ENCODE results near the gene ZNF646.
"Not testable (repeated sequence)": the region's sequence is repeated elsewhere in the genome, so short reads cannot be mapped to it uniquely, and the experiment has no call there.

The ZNF646 gene

GRCh38 chr16:31094088-31094423 is 19.8 kb downstream of the ZNF646 start:
- in situ Hi-C loops (cut with MboI; ENCODE audit: low pct_unique_long_range_greater_than_20kb, low sequenced_read_pairs, unreplicated experiment), result no loop called here
- TF ChIP-seq CTCF (IDR thresholded peaks at IDR 0.05; ENCODE audit: extremely low read depth, insufficient read depth, missing control alignments), result no peak
- no peak for DNase-seq (ENCODE audit: low spot score)

GRCh38 chr16:31094424-31095120 is 20.4 kb downstream of the ZNF646 start, which contains the start of gene VKORC1:
VKORC1 (minus strand) TSS chr16:31094797; CDS start chr16:31094729, 68 bp downstream.
- peak; percentile 92 for DNase-seq (ENCODE audit: low spot score)
- no peak for TF ChIP-seq CTCF (IDR thresholded peaks at IDR 0.05; ENCODE audit: extremely low read depth, insufficient read depth, missing control alignments)
- in situ Hi-C loops (cut with MboI; ENCODE audit: low pct_unique_long_range_greater_than_20kb, low sequenced_read_pairs, unreplicated experiment), result no loop called here

DNA sequence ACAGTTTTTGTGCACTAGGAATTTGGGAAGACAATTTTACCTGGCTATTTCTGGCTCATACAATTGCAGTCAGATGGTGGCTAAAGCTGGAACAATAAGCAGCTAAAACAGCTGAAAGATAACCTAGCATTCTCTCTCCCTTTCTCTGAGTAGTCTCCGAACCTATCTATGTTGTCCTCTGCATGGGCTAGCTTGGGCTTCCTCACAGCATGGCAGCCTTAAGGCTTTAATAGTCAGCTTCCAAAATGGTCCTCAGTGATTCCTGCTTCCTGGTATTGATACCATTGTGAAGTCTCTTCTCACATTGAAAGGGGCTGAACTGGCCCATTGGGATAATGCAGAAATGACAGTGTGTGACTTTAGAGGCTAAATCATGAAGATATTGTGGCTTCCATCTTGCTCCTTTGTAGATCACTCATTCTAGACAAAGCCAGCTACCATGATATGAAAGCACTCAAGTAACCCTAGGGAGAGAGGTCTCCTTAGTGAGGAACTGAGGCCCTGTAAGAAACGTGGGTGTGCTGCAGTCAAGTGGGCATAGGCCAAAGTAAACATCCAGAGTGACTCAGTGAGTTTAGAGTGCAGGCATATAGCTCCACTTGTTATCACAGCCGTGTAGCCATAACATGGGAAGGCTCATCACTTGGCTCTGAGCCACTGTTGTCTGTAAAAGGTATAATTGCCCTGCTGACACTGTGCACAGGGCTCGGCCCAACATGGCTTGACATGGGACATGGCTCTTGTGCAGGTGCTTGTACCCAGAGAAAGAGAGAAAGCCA is 25.8 kb downstream of the ZNF646 start:
- DNase-seq (ENCODE audit: low spot score), result no peak
- in situ Hi-C loops (cut with MboI; ENCODE audit: low pct_unique_long_range_greater_than_20kb, low sequenced_read_pairs, unreplicated experiment), result no loop called here
- no peak for TF ChIP-seq CTCF (IDR thresholded peaks at IDR 0.05; ENCODE audit: extremely low read depth, insufficient read depth, missing control alignments)

GRCh38 chr16:31100876-31101641 is 26.8 kb downstream of the ZNF646 start:
- DNase-seq (ENCODE audit: low spot score); in situ Hi-C loops (cut with MboI; ENCODE audit: low pct_unique_long_range_greater_than_20kb, low sequenced_read_pairs, unreplicated experiment): not testable (repeated sequence)

DNA sequence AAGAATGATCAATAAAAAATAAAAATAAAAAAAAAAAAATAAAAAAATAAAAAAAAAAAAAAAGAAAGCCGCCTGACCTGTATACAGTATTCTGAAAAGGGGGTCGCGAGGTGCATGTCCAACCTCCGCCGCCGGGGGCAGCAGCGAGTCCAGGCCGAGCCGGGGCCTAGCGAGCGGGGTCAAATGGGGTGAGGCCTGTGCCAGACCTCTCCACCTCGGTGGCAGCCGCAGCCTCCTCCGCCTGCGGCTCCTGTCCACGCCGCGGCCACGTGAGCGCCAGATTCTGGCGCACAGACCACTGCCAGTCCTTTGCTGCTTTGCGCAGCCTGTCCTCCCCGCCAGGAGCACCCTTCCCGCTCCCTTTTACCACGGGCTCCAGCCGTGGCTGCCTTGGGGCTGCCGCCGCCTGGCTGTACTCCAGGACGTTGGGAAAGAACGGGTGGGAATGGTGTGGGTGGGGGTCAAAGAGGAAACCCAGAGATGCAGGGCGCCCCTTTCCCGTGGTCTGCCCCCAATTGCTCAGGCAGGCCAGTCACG is 31.5 kb downstream of the ZNF646 start:
- in situ Hi-C loops (cut with MboI; ENCODE audit: low pct_unique_long_range_greater_than_20kb, low sequenced_read_pairs, unreplicated experiment), result no loop called here
- TF ChIP-seq CTCF (IDR thresholded peaks at IDR 0.05; ENCODE audit: extremely low read depth, insufficient read depth, missing control alignments), result peak; percentile 85
- DNase-seq (ENCODE audit: low spot score), result peak; percentile 90

DNA sequence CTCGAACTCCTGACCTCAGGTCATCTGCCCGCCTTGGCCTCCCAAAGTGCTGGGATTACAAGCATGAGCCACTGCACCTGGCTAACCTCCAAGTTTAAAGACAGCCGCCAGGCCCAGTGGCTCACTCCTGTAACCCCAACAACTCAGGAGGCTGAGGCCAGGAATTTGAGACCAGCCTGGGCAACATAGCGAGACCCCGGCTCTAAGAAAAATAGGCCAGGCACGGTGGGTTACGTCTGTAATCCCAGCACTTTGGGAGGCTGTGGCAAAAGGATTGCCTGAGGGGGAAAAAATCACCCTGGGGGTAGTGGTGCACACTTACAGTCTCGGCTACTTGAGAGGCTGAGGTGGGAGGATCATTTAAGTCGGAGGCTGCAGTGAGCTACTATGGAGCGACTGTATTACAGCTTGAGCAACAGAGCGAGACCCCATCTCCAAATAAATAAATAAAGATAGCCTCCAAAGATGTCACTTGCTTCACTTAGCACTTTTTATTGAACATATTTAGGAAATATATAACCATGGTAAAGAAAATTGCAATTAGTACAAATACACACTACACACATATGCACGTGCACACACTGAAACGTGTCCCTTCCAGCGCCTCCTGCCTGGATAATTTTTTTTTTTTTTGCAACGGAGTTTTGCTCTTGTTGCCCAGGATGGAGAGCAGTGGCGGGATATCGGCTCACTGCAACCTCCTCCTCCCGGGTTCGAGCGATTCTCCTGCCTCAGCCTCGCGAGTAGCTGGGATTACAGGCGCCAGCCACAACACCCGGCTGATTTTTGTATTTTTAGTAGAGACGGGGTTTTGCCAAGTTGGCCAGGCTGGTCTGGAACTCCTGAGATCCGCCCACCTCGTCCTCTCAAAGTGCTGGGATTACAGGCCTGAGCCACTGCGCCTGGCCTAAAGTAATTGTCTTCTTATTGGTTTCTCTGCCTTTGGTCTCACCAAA is 32.6 kb downstream of the ZNF646 start:
- in situ Hi-C loops (cut with MboI; ENCODE audit: low pct_unique_long_range_greater_than_20kb, low sequenced_read_pairs, unreplicated experiment), result no loop called here
- no peak for DNase-seq (ENCODE audit: low spot score)
- no peak for TF ChIP-seq CTCF (IDR thresholded peaks at IDR 0.05; ENCODE audit: extremely low read depth, insufficient read depth, missing control alignments)

Measured in GM13977 (cell line).